Lower leg skin (tissue), 4 donors: Measurements from ENCODE around the gene ASMTL. TPM values are rescaled to one million over a fixed set of nuclear protein-coding genes. Genes with fewer than 3 reads are reported as not detected.

Experiments
- DNase-seq, 2 donors: peaks; one replicate each; pipeline ENCODE4 v3.0.0-alpha.2; 2019; ENCODE audit warnings: low spot score in 2 of 2
- H3K4me3 ChIP-seq: fragments of 200-600 bp; sonication (generic); 2 replicates; pipeline ENCODE4 v1.5.1; 2017; ENCODE audit warnings: mild to moderate bottlenecking, low read depth; ENCODE audit not compliant: poor library complexity, severe bottlenecking
- CTCF ChIP-seq, 3 donors: fragments of 450-650 bp; IDR thresholded peaks; one replicate each; pipeline ENCODE4 v1.5.1; 2016; ENCODE audit warnings: antibody characterized with exemption in 3 of 3, mild to moderate bottlenecking in 3 of 3, moderate library complexity in 2 of 3
- POLR2A ChIP-seq, 2 donors: fragments of 450-650 bp; IDR thresholded peaks; one replicate each; pipeline ENCODE4 v1.6.1; 2016 to 2017; ENCODE audit warnings: antibody characterized with exemption in 2 of 2, mild to moderate bottlenecking in 1 of 2, moderate library complexity in 1 of 2
- WGBS, 2 donors: methylation state at CpG; one replicate each; pipeline ENCODE4 v1.1.5; 2018; 5-methylcytosine and 5-hydroxymethylcytosine counted together
- intact Hi-C: fragments of 100-400 bp; cut with DNase I; formaldehyde crosslinking; loops from one replicate; pipeline ENCODE4 v1.15.0; 2023; ENCODE audit warnings: low total_unique reads
- total RNA-seq, 4 donors: library from RNA; depleted of rRNA; stranded (reverse); fragments of >200 nt; gene quantifications; one replicate each; pipeline ENCODE4 v1.1.0, GENCODE V29; 2016

The ASMTL gene
- total RNA-seq, 4 donors from 2014 or later: 24.8 to 35.9 (median 30.1) TPM

DNA sequence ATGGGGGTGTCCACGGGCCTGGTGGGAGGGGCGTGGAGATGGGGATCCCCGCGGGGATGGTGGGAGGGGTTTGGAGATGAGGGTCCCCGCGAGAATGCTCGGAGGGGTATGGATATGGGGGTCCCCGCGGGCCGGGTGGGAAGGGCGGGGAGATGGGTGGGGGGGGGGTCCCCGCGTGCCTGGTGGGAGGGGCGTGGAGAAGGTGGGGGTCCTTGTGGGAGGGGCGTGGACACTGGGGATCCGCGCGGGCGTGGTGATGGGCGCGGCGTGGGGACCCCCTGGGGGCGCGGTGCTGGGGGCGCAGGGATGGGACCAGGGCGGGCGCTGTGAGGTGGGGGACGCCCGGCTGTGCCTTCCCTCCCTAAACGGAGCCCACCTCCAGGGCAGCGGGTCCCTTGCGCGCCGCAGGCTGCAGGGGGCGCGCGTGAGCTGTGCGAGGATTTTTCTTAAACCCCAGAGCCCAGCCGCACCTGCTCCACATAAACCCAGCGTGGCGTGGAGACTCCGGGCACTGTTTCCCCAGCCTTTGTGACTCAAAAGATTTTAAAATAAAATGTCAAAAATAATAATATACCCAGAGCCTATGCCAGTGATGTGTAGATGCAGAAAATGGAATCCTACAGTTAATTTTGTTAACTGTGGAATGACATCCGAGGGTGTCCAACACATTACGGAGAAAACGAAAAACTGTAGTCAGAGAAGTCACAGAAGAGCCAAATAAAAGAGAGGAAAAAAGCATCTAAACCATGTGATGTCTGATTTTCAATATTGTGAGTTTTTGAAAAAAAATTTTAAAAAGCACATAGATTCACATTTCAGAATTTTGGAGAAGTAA is 1.5 kb upstream of the ASMTL start:
- DNase-seq: peak; percentile 87 to 98
- 4% methylated on average over 24 to 33 of the region's 45 CpGs for WGBS, 2 donors
- H3K4me3 ChIP-seq: no peak overlapping the region
- no peak for TF ChIP-seq POLR2A (IDR thresholded peaks at IDR 0.05)
- TF ChIP-seq CTCF (IDR thresholded peaks at IDR 0.05): peak in 1 of 3 donors; percentile 82
- intact Hi-C loops: loop anchor here (10.0 kb wide), 1 partner anchor 1141 kb away; no protein-coding TSS in a partner anchor

- no peak for DNase-seq
- peak overlapping the region; percentile 52 for H3K4me3 ChIP-seq
- no peak for TF ChIP-seq CTCF (IDR thresholded peaks at IDR 0.05)
- TF ChIP-seq POLR2A (IDR thresholded peaks at IDR 0.05): no peak
- WGBS, 2 donors: 0% methylated on average over 14 of the region's 34 CpGs; no CpG with 5 or more reads in 1 of the 2 donors
- intact Hi-C loops: loop anchor here (10.0 kb wide), 1 partner anchor 1141 kb away; no protein-coding TSS in a partner anchor
Measured at GRCh38 chrX:1453395-1453783, 680 bp upstream of the ASMTL start.

DNA sequence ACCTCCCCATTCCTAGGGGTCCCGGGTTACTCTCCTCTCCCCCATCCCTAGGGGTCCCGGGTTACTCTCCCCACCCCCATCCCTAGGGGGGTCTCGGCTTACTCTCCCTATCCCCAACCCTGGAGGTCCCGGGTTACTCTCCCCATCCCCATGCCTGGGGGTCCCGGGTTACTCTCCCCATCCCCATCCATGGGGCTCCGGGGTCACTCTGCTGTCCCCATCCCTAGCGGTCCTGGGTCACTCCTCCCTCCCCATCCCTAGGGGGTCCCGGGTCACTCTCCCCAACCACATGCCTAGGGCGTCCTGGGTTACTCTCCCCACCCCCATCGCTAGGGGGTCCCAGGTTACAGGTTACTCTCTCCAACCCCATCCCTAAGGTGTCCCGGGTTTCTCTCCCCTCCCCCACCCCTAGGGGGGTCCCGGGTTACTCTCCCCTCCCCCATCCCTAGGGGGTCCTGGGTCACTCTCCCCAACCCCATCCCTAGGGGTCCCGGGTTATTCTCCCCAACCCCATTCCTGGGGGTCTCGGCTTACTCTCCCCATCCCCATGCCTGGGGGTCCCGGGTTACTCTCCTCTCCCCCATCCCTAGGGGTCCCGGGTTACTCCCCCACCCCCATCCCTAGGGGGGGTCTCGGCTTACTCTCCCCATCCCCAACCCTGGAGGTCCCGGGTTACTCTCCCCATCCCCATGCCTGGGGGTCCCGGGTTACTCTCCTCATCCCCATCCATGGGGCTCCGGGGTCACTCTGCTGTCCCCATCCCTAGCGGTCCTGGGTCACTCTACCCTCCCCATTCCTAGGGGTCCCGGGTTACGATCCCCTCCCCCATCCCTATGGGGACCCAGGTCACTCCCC is 821 bp downstream of the ASMTL start:
- WGBS, 2 donors: 24 to 27% methylated on average over 23 of the region's 23 CpGs
- intact Hi-C loops: loop anchor here (10.0 kb wide), 1 partner anchor 1143 kb away; no protein-coding TSS in a partner anchor
- TF ChIP-seq POLR2A (IDR thresholded peaks at IDR 0.05): no peak
- TF ChIP-seq CTCF (IDR thresholded peaks at IDR 0.05): no peak
- H3K4me3 ChIP-seq: peak overlapping the region; percentile 94
- peak; percentile 40 to 84 for DNase-seq

GRCh38 chrX:1451251-1451660 is 1.5 kb downstream of the ASMTL start:
- 81 to 82% methylated on average over 6 of the region's 6 CpGs for WGBS, 2 donors
- TF ChIP-seq CTCF (IDR thresholded peaks at IDR 0.05) (no peak), POLR2A (IDR thresholded peaks at IDR 0.05) (no peak)
- H3K4me3 ChIP-seq: no peak overlapping the region
- peak in 1 of 2 donors; percentile 68 for DNase-seq
- intact Hi-C loops: loop anchor here (10.0 kb wide), 1 partner anchor 1144 kb away; no protein-coding TSS in a partner anchor

DNA sequence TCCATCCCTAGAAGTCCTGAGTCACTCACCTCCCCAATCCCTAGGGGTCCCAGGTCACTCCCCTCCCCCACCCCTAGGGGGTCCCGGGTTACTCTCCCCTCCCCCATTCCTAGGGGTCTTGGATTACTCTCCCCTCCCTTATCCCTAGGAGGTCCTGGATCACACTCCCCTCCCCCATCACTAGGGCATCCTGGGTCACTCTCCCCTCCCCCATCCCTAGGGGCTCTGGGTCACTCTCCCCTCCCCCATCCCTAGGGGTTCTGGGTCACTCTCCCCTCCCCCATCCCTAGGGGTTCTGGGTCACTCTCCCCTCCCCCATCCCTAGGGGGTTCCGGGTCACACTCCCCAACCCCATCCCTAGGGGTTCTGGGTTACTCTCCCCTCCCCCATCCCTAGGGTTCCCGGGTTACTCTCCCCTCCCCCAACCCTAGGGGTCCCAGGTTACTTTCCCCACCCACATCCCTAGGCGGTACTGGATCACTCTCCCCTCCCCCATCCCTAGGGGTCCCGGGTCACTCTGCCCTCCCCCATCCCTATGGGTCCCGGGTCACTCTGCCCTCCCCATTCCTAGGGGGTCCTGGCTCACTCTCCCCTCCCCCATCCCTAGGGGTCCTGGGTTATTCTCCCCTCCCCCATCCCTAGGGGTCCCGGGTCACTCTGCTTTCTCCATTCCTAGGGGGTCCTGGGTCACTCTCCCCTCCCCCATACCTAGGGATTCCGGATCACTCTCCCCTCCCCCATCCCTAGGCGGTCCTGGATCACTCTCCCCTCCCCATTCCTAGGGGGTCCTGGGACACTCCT is 2.1 kb downstream of the ASMTL start:
- TF ChIP-seq CTCF (IDR thresholded peaks at IDR 0.05) (no peak), POLR2A (IDR thresholded peaks at IDR 0.05) (no peak)
- peak in 1 of 2 donors; percentile 65 for DNase-seq
- H3K4me3 ChIP-seq: no peak overlapping the region
- 80 to 85% methylated on average over 9 of the region's 9 CpGs for WGBS, 2 donors
- intact Hi-C loops: loop anchor here (10.0 kb wide), 1 partner anchor 1144 kb away; no protein-coding TSS in a partner anchor
